Endothelial cell (in vitro differentiated cells): ENCODE data around the gene NEURL2. TPM values are rescaled to one million over a fixed set of nuclear protein-coding genes. Genes with fewer than 3 reads are reported as not detected.

Source experiments
- DNase-seq: peaks from one replicate; pipeline ENCODE4 v3.0.0; 2021; ENCODE audit warnings: low spot score
- H3K27ac Mint-ChIP-seq: one replicate; pipeline ENCODE4 v1.8.0; 2021; ENCODE audit warnings: mixed read lengths, inconsistent platforms; ENCODE audit not compliant: unreplicated experiment
- H3K27me3 Mint-ChIP-seq: one replicate; pipeline ENCODE4 v1.8.0; 2021; ENCODE audit warnings: mild to moderate bottlenecking, moderate library complexity, mixed read lengths, inconsistent platforms; ENCODE audit not compliant: unreplicated experiment
- H3K36me3 Mint-ChIP-seq: one replicate; pipeline ENCODE4 v1.8.0; 2021; ENCODE audit warnings: mild to moderate bottlenecking, low read depth, mixed read lengths, inconsistent platforms; ENCODE audit not compliant: unreplicated experiment
- H3K4me1 Mint-ChIP-seq: one replicate; pipeline ENCODE4 v1.8.0; 2021; ENCODE audit warnings: mild to moderate bottlenecking, mixed read lengths, inconsistent platforms; ENCODE audit not compliant: unreplicated experiment
- H3K4me3 Mint-ChIP-seq: one replicate; pipeline ENCODE4 v1.8.0; 2021; ENCODE audit warnings: mild to moderate bottlenecking, mixed read lengths, inconsistent platforms; ENCODE audit not compliant: unreplicated experiment
- H3K9me3 Mint-ChIP-seq: one replicate; pipeline ENCODE4 v1.8.0; 2021; ENCODE audit warnings: mixed read lengths, inconsistent platforms; ENCODE audit not compliant: unreplicated experiment
- CTCF ChIP-seq: fragments of 200-600 bp; sonication (generic); IDR thresholded peaks from one replicate; pipeline ENCODE4 v1.5.0; 2021; ENCODE audit warnings: antibody characterized with exemption; ENCODE audit not compliant: unreplicated experiment
- total RNA-seq: library from RNA; stranded (reverse); fragmentation: NEBNext Ultra II Directional; extraction: Animal tissue kit (Norgen Biotek cat#: 25700); gene quantifications from one replicate; pipeline ENCODE4 v1.2.1, GENCODE V29; 2021; ENCODE audit not compliant: unreplicated experiment

The NEURL2 gene
- total RNA-seq, 1 donor from 2014 or later: 3.6 TPM

- TF ChIP-seq CTCF: no peak
- Mint-ChIP-seq H3K9me3 (no peaks in the 10 kb centered on the region), H3K27me3 (peaks cover 4% of the 10 kb centered on the region), H3K4me1 (peaks cover 12% of the 10 kb centered on the region), H3K4me3 (no peak overlapping the region), H3K36me3 (peaks cover 7% of the 10 kb centered on the region), H3K27ac (no peak overlapping the region)
- DNase-seq: no peak
Observed at GRCh38 chr20:45861221-45862075, 29.6 kb downstream of the NEURL2 start.

- Mint-ChIP-seq H3K27me3 (peaks cover 4% of the 10 kb centered on the region), H3K4me3 (no peak overlapping the region), H3K27ac (no peak overlapping the region), H3K4me1 (peaks cover 18% of the 10 kb centered on the region), H3K36me3 (peaks cover 7% of the 10 kb centered on the region), H3K9me3 (no peaks in the 10 kb centered on the region)
- no peak for TF ChIP-seq CTCF
- no peak for DNase-seq
Observed at GRCh38 chr20:45860560-45861220, 30.3 kb downstream of the NEURL2 start.

- no peak for TF ChIP-seq CTCF
- H3K27ac Mint-ChIP-seq: no peak overlapping the region
- no peak for DNase-seq
- H3K4me3 Mint-ChIP-seq: no peak overlapping the region
- peaks cover 7% of the 10 kb centered on the region for H3K36me3 Mint-ChIP-seq
- H3K27me3 Mint-ChIP-seq: peaks cover 4% of the 10 kb centered on the region
- peaks cover 18% of the 10 kb centered on the region for H3K4me1 Mint-ChIP-seq
- no peaks in the 10 kb centered on the region for H3K9me3 Mint-ChIP-seq
Observed at GRCh38 chr20:45859916-45860315, 31.1 kb downstream of the NEURL2 start.

- H3K4me3 Mint-ChIP-seq: peak overlapping the region; percentile 95
- peak overlapping the region; percentile 95 for H3K27ac Mint-ChIP-seq
- peaks cover 18% of the 10 kb centered on the region for H3K4me1 Mint-ChIP-seq
- no peaks in the 10 kb centered on the region for H3K9me3 Mint-ChIP-seq
- no peak for TF ChIP-seq CTCF
- no peak for DNase-seq
- peaks cover 4% of the 10 kb centered on the region for H3K36me3 Mint-ChIP-seq
- peaks cover 4% of the 10 kb centered on the region for H3K27me3 Mint-ChIP-seq
Observed at GRCh38 chr20:45857882-45858216, 33.2 kb downstream of the NEURL2 start.
